Stimulated activated CD8-positive, alpha-beta memory T cell treated with anti-CD3 and anti-CD28 coated beads, Interleukin-4, amount 100 ng/mL, for 1 hour (primary cell): Measurements from ENCODE around the gene IPO9.
"Not testable (repeated sequence)": the region's sequence is repeated elsewhere in the genome, so short reads cannot be mapped to it uniquely, and the experiment has no call there.

Experiments used
- DNase-seq, 2 donors: peaks; one replicate each; pipeline ENCODE4 v3.0.0-alpha.2; 2020; ENCODE audit warnings: low read depth in 2 of 2, low spot score in 1 of 2

Gene IPO9

DNA sequence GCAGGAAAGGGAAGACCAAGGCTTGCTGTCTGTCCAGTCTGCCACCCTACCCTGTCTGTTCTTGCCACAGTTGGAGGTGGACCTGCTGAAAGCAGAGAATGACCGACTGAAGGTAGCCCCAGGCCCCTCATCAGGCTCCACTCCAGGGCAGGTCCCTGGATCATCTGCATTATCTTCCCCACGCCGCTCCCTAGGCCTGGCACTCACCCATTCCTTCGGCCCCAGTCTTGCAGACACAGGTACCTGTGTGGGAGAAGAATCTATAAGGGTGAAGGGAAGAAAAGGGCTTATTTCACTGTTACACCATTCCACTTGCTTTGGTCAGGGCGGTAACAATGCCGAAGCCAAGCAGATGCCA, 20.3 kb upstream of the IPO9 start:
- no peak for DNase-seq

DNA sequence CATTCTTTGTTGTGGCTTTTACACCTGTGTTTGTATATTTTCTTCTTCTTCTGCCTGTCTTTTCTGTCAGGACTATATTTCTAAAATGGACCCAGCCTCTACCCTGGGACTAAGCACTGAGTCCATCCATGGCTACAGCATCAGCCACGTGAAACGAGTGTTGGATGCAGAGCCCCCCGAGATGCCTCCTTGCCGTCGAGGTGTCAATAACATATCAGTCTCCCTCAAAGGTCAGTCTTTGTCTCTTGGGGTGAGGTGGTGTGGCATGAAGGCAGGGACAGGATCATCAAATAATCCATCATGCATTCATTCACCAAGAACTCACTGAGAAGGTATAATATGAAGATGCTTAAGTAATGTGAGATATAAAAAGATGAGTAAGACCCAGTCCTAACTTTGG, 19.1 kb upstream of the IPO9 start:
- no peak for DNase-seq

DNA sequence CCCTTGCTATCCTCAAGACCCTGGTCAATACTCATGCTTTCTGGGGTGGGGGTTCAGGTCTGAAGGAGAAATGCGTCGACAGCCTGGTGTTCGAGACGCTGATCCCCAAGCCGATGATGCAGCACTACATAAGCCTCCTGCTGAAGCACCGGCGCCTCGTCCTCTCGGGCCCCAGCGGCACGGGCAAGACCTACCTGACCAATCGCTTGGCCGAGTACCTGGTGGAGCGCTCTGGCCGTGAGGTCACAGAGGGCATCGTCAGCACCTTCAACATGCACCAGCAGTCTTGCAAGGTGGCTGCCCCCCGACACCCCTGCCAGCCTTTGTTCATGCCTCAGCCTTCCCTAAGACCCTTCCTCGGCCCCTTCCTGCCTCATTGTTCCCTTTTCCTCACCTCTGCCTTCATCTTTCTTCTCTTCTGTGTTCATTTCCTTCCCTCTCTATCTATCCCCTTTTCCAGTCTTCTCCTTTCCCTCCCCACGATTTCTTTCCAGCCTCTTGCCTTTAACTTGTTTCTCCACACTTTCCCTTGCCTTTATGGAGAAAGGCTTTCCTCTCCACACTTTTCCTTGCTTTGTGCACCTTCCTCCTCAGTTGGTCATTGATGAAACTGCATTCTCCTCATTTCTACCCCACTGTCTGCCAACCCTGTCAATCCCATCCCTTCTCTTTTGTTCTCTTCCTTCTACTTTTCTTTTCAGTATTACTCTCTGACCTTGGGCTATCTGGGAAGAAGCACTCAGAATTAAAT, 18.3 kb upstream of the IPO9 start:
- no peak for DNase-seq

DNA sequence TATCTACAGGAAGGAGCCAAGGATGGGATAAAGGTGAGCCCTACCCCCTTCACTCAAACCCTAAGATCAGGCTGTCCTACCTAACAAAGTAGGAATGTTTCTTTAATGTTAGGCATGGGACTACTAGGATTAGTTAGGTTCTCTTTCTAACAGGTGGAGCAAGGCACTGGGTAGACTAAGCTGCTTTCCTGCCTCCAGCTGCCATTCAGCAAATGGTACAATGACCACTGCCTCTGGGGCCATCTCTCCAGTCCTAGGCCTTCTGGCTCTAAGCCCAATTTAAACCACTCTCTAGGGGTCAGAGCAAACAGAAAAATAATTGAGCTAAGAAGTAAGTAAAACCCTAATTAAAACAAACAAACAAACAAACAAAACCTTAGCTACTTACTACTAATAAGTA, 15.7 kb upstream of the IPO9 start:
- no peak for DNase-seq

DNA sequence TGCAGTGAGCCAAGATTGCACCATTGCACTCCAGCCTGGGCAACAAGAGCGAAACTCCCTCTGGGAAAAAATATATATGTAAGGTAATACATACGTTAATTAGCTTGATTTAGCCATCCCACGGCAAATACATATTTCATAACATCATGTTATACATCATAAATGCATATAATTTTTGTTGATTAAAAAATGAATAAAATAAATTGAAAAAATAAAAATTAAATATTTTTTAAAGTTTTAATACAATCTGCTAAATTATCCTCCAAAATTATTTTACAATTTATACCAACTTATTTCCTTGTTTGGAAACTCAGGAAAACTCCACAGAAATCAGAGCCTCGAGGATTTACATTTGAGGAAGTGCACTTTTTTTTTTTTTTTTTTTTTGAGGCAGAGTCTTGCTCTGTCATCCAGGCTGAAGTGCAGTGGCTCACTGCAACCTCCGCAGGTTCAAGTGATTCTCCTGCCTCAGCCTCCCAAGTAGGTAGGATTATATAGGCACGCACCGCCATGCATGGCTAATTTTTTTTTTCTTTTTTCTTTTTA, 12.6 kb upstream of the IPO9 start:
- DNase-seq = no peak

DNA sequence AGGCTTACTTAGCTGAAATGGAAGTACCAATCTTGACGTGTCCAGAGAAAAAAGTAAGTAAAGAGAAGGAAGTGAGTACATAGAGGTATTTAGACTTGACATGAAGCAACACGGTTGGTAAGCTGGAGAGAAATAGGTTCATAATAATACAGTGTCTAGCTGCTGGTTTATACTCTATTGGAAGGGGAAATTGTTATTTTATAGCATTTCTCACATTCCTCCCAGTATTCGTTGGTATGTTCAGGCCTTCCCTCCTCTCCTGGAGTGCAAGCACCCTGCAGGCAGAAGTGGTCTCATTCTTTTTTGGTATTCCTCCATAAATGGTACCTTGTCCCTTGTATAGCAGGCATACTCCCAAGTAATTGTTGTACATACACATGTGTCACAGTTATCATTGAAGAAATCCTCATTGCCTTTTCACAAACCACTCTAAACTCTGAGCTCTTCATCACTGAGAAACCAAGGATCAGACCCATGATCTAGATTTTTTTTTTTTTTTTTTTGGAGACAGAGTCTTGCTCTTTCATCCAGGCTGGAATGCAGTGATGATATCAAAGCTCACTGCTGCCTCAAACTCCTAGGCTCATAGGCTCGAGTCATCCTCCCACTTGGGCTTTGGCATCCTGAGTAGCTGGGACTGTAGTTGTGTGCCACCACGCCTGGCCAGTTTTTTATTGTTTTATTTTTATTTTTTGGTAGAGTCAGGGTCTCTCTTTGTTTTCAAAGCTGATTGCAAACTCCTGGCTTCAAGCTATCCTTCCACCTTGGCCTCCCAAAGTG, 9.8 kb upstream of the IPO9 start:
- no peak for DNase-seq

DNA sequence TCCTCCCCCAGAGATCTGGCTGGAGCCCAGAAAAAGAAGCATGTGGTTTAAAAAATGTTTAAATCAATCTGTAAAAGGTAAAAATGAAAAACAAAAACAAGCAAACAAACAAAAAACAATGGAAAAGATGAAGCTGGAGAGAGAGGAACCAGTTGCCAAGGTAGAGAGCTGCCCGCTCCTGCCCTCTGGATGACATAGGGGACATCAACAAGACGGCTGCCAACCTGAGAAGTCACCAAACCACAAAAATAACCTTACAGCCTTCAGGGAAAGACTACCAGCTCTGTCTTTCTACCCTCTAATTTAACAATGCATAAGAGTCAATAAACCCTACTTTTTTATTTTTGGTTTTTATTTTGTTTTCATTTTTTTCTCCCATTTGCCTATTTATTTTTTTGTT, 8.5 kb upstream of the IPO9 start:
- DNase-seq = no peak

DNA sequence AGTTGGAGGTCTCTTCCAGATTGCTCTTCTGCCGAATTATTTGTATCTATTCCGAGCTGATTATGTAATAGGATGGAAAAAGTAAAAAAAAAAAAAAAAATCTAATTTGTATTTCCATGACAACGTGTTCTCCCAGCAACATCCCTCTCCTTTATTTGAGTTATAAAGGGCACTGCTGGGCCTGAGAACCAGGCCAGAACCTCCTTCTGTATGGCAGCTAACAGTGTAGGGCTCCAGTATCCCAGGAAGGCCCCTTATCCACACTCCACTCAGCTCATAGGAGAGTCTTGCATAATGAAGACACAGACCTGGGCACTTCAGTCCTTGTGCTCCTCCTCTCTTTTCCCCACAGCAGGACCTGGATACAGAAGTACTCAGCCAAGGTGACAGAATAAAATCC, 3.7 kb upstream of the IPO9 start:
- DNase-seq = no peak

DNA sequence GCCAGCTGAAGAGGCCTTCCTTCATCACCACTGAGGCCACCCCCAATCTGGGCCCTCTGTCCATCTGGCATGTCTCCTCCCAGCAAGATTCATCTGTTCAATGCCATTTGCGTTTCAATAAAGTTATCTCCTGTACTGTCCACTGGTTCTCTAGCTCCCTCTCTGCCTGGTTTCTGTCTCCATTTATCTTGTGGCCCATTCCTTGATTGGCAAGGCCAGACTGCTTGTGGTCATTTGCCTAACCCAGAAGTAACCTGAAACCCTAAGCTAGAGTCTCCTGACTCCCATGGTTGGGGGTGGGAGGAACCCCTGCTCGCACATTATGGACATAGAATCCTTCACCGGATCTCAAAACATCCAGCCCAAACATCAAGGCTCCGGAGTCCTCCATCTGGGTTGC, 2.1 kb upstream of the IPO9 start:
- no peak for DNase-seq

DNA sequence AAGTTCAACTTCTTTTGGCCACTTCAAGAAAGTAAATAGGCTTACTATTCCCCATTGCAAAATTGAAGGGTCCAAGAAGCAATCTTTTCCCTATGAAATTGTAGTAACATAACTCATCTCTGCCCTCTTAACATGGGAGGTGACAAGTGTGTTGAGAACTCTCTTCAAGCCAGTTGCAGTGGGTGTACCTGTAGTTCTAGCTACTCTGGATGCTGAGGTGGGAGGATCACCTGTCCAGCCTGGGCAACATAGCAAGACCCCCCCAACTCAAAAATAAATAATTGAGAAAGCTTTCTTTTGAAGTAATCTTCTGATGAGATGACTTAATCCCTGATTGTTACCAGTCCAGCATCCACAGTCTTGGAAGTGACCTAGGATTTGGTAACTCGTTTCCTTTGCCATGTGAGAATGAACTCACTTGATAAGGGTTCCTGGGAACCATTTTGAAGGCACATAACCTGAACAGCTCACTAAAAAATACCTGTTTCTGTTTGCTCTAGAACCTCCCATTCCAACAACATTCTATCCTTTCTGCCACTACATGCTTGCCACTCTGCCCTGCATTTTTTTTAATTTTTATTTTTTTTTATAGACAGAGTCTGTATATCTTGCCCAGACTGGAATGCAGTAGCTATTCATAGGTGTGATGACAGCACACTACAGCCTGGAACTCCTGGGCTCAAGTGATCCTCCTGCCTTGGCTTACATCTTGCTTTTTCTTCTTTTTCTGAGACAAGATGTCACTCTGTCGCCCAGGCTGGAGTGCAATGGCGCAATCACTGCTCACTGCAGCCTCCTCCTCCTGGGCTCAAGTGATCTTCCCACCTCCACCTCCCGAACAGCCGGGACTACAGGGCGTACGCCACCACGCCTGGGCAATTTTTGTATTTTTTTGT, 1.4 kb upstream of the IPO9 start:
- DNase-seq = no peak

DNA sequence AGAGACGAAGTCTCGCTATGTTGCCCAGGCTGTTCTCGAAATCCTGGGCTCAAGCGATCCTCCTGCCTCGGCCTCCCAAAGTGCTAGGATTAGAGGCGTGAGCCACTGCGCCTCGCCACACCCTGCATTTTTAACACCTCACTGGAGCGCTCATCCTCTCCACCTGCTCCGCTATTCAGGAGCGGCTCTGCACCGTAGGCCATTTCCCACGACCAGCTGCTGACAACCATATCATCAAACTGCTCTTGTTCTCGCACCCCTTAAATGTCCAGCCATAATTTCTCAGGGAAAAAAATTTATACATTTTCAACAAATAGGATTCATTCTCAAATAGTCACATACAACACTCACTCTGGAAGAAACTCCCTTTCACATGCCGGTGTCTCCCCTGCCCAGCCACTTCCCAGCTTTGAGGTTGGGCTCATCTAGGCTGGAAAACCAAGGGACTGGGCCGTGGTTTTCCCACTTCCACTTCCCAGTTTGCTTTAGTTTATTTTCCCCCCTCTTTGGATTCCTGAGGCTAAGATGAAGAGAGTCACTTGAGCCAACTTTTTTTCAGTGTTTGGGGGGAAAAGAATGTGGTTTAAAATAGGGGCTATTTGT, 639 bp upstream of the IPO9 start:
- DNase-seq = no peak

DNA sequence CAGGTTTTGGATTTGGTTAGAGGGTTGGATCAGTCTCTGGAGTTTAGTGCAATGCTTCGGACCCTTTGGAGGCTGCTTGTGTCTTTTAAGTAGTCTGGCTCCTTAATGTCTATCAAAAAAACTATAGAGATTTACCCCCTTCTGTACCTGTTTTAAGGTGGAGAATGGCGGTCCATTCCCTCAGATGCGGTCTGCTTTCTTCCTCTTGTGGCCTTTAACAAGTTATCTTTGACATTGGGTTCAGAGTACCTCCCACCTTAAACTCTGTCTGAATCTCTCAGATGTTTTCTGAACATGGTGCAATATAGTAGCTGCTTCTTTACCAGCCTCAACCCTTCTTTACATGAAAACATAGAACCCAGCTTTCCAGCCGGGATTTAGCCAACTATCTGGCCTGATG, 2.4 kb downstream of the IPO9 start:
- DNase-seq = no peak

DNA sequence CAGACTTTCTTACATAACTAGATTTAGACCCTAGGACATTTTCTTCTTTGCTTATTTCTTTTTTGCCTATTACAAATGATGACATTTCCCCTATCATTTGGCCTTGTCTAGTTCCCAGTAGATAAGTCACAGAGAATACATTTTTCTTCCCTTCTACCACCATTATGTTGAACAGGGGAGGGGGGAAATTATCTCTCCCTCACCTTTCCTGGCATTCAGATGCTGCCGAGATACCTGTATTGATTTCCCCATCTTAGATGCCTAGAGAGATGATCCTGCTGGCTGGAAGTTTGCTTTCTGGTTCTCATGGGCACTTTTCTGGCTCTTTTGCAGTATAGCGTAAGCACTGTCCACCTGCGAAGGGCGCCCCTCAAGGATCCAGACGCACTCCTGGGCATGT, 5.7 kb downstream of the IPO9 start:
- DNase-seq = no peak

DNA sequence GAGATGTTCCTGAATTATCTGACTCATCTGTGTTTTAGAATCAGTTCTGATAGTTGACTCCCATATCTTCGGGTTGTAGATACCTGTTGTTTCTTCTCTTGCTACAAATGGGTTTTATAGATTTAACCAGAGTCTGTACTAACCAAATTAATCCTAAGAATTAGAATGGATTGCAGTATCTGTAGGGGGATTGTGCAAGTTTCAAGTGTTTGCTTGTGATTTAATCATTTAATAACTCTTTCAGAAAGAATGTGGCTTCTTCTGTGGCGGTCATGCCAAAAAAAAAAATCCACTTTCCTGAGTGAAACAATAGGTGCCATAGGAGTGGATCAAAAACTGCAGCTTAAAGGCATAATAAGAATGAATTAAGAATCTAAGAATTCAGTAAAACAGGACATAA, 9.4 kb downstream of the IPO9 start:
- DNase-seq = no peak

DNA sequence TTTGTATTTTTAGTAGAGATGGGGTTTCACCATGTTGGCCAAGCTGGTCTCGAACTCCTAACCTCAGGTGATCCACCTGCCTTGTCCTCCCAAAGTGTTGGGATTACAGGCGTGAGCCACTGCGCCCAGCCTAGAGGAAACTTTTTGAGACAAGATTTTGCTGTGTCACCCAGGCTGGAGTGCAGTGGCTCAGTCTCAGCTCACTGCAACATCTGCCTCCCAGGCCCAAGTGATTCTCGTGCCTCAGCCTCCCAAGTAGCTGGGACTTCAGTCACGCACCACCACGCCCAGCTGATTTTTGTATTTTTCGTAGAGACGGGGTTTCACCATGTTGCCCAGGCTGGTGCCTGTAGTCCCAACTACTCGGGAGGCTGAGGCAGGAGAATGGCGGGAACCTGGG, 10.1 kb downstream of the IPO9 start:
- DNase-seq = not testable (repeated sequence)

DNA sequence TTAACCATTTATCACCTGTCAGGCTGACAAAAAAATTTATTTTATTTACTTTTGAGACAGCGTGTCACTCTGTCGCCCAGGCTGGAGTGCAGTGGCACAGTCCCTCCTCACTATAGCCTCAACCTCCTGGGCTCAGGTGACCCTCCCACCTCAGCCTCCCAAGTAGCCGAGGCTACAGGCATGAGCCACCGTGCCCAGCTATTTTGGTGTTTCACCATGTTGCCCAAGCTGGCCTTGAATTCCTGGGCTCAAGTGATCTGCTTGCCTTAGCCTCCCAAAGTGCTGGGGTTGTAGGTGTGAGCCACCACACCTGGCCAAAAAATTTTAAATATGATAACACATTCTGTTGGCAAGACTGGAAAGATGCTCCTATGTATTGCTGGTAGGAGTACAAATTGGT, 11.1 kb downstream of the IPO9 start:
- DNase-seq = no peak

DNA sequence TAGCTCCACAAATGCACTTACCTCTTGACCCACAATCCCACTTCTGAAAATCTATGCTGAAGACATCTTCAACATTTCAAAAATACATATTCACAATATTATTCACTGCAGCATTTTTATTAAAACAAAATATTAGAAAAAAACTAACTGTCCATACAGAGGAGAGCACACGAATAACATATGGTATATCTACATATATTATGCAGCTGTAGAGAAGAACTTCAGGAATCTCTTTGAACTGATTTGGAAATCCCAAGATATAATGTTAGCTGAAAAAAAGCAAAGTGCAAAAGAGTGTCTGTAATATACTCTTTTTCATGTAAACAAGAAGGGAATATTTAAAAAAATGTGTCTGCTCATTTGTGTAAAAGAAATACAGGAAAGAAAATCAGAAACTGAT, 11.5 kb downstream of the IPO9 start:
- no peak for DNase-seq

DNA sequence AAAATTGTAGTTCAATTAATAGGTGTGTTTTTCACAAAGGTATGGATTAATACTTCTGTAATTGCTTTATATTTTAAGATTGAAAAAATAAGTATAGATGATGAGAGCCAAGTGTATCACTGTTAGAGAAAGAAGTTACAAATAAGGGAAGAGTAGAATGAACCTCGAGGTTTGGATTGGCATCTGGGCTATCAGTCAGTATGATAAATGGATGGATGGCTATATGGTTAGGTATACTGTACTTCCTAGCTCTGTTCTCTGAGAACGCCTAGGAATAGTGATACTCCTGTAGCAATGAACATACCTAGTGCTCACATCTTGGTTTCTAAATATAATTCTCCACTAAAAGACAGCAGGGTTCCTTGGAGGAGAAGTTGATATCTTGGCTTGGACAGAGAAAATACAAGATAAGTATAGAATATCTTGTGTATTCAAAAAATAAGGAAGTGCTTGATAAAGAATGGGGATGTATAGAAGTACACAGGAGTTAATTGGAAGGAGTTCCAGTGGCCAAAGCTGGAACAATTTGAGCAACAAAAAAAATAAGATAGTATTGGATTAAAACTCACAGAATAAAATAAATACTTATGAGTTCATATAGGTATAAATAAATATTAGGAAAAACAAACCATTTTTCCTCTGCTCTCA, 12.4 kb downstream of the IPO9 start:
- no peak for DNase-seq

DNA sequence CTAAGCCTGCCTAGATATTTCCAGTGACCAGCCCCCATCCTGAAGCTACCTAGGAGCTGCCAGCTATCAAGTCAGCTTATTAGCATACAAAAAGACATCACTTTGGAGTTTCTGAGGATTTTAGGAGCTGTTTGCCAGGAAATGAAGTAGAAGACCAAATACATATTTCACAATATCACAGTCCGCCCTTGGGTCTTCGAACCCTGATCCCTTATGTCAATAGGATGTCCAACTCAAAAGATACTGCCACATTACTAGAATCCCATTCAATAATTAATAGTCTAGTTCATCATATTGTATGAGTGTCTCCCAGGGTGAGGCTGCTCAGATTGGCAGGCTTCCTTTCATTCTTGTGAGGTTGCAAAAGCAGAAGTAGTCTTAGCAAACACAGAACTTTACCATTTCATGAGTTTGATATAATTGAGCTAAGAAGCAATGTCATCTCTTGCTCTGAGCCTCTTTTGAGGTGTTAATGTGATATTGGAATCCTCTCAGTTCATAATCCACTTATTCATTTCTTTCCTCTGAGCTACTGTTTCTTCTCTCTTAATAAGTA, 13.6 kb downstream of the IPO9 start:
- no peak for DNase-seq

DNA sequence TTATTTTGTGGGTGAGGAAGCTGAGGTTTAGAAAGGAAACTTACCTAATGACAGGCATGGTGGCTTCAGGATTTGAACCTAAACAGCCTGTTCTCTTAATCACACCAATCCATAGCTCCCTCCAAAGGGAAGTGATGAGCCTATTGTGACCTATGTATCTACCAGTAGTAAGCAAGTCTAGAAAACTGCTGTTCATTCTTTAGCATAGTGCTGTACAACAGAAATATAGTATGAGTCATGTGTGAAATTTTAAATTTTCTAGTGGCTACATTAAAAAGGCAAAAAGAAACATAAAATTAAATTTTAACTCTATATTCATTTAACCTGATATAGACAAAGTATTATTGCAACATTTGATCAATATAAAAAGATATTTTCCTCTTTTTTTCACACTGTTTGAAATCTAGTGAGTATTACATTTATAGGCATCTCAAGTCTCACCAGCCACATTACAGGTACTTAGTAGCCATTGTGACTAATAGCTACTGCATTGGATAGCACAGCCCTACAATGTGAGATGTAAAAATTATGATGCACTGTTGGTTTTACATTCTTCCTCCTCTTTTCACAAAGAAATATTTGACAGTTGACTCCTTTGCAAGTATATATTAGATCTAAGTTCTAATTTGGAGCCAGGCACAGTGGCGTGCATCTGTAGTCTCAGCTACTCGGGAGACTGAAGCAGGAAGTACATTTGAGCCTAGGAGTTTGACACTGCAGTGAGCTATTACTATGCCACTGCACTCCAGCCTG, 16.6 kb downstream of the IPO9 start:
- DNase-seq = no peak
